ENCODE measurements around the gene CENPO. TPM values are rescaled to one million over a fixed set of nuclear protein-coding genes. Genes with fewer than 3 reads are reported as not detected.
"Not testable (repeated sequence)": the region's sequence is repeated elsewhere in the genome, so short reads cannot be mapped to it uniquely, and the experiment has no call there.

The CENPO gene
- total and polyA plus RNA-seq, 2 donors (not counting 3 experiments of a cell fraction or from before 2014, with no cell fraction given) = 26.8 to 45.3 TPM

GRCh38 chr2:24835411-24835810 lies 42.2 kb downstream of the CENPO start:
- H3K27me3 ChIP-seq (ENCODE audit: control insufficient read depth in 2 of 2, insufficient read depth in 2 of 2, low read length in 2 of 2); H2AFZ ChIP-seq (ENCODE audit: low read depth, low read length); H3K4me3 ChIP-seq (replicated peaks in 1 of 3; ENCODE audit: insufficient read depth in 1 of 3, low read depth in 1 of 3, low read length in 3 of 3); dilution Hi-C loops (cut with MboI; ENCODE audit: extremely low pct_ligation_motif_present, low sequenced_read_pairs); H3K9ac ChIP-seq (replicated peaks; ENCODE audit: extremely low read depth, insufficient read depth, low read length); H3K36me3 ChIP-seq (ENCODE audit: control insufficient read depth in 2 of 2, extremely low read depth in 1 of 2, insufficient read depth in 2 of 2, low read length in 2 of 2); DNase-seq (ENCODE audit: low read depth, low spot score); H3K4me1 ChIP-seq (ENCODE audit: control insufficient read depth, extremely low read depth, insufficient read depth, low read length); H3K79me2 ChIP-seq (ENCODE audit: control insufficient read depth, insufficient read depth, low read length); H3K9me3 ChIP-seq (replicated peaks; ENCODE audit: control insufficient read depth, insufficient read depth, low read length); H3K9me1 ChIP-seq (replicated peaks; ENCODE audit: control insufficient read depth, extremely low read depth, insufficient read depth, low read length); H3K4me2 ChIP-seq (ENCODE audit: insufficient read depth, low read length); intact Hi-C loops (cut with micrococcal nuclease); H3K27ac ChIP-seq (ENCODE audit: insufficient read depth, low read depth, low read length); BruUV-seq (replicated peaks); H4K20me1 ChIP-seq (replicated peaks; ENCODE audit: control insufficient read depth, extremely low read depth, insufficient read depth, low read length); FAIRE-seq: not testable (repeated sequence)
- ChIA-PET CTCF (interaction anchor here (1.0 to 1.1 kb wide), 2 partner anchors 8 to 42 kb away, joined by 3 read pairs; partner anchors contain the start of genes CENPO and PTRHD1), POLR2A (interaction anchor here (0.7 kb wide), 1 partner anchor 48 kb away, joined by 5 read pairs; no protein-coding TSS in a partner anchor)

- H3K79me2 ChIP-seq (ENCODE audit: control insufficient read depth, insufficient read depth, low read length) = no peaks in the 10 kb centered on the region
- no peak overlapping the region for H2AFZ ChIP-seq (ENCODE audit: low read depth, low read length)
- H3K36me3 ChIP-seq (ENCODE audit: control insufficient read depth in 2 of 2, extremely low read depth in 1 of 2, insufficient read depth in 2 of 2, low read length in 2 of 2) = peaks cover 0 to 3% of the 10 kb centered on the region in 2 experiments
- H3K4me1 ChIP-seq (ENCODE audit: control insufficient read depth, extremely low read depth, insufficient read depth, low read length) = no peaks in the 10 kb centered on the region
- no peak overlapping the region for H3K4me3 ChIP-seq (replicated peaks in 1 of 3; ENCODE audit: insufficient read depth in 1 of 3, low read depth in 1 of 3, low read length in 3 of 3)
- no peaks in the 10 kb centered on the region for H3K9me1 ChIP-seq (replicated peaks; ENCODE audit: control insufficient read depth, extremely low read depth, insufficient read depth, low read length)
- BruUV-seq (replicated peaks) = no TSS peak
- no peaks in the 10 kb centered on the region for H4K20me1 ChIP-seq (replicated peaks; ENCODE audit: control insufficient read depth, extremely low read depth, insufficient read depth, low read length)
- H3K27me3 ChIP-seq (ENCODE audit: control insufficient read depth in 2 of 2, insufficient read depth in 2 of 2, low read length in 2 of 2) = no peaks in the 10 kb centered on the region
- no peak overlapping the region for H3K27ac ChIP-seq (ENCODE audit: insufficient read depth, low read depth, low read length)
- no peak overlapping the region for H3K9ac ChIP-seq (replicated peaks; ENCODE audit: extremely low read depth, insufficient read depth, low read length)
- no peak for DNase-seq (ENCODE audit: low read depth, low spot score)
- TF ChIP-seq, protein P1, sequence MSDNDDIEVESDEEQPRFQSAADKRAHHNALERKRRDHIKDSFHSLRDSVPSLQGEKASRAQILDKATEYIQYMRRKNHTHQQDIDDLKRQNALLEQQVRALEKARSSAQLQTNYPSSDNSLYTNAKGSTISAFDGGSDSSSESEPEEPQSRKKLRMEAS (IDR thresholded peaks at IDR 0.05; ENCODE audit: insufficient read depth, insufficient read length) = no peak
- TF ChIP-seq POLR2A (IDR thresholded peaks at IDR 0.05; ENCODE audit: low read depth, low read length) (no peak), JUN (IDR thresholded peaks at IDR 0.05; ENCODE audit: borderline replicate concordance, insufficient read depth, insufficient read length, low read depth) (no peak), POLR2AphosphoS5 (IDR thresholded peaks at IDR 0.05; ENCODE audit: insufficient read depth, low read depth, low read length) (no peak), MYC (IDR thresholded peaks at IDR 0.05; ENCODE audit: low read depth, low read length) (no peak), FOS (IDR thresholded peaks at IDR 0.05; ENCODE audit: borderline replicate concordance, insufficient read depth, low read length) (no peak), GATA2 (IDR thresholded peaks at IDR 0.05; ENCODE audit: insufficient read depth, insufficient read length, low read depth, low read length) (no peak), EZH2 (IDR thresholded peaks at IDR 0.05; ENCODE audit: borderline replicate concordance, low read depth, low read length, severe bottlenecking) (no peak)
- TF ChIP-seq, protein P2, sequence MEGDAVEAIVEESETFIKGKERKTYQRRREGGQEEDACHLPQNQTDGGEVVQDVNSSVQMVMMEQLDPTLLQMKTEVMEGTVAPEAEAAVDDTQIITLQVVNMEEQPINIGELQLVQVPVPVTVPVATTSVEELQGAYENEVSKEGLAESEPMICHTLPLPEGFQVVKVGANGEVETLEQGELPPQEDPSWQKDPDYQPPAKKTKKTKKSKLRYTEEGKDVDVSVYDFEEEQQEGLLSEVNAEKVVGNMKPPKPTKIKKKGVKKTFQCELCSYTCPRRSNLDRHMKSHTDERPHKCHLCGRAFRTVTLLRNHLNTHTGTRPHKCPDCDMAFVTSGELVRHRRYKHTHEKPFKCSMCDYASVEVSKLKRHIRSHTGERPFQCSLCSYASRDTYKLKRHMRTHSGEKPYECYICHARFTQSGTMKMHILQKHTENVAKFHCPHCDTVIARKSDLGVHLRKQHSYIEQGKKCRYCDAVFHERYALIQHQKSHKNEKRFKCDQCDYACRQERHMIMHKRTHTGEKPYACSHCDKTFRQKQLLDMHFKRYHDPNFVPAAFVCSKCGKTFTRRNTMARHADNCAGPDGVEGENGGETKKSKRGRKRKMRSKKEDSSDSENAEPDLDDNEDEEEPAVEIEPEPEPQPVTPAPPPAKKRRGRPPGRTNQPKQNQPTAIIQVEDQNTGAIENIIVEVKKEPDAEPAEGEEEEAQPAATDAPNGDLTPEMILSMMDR (IDR thresholded peaks at IDR 0.05; ENCODE audit: extremely low read depth in 1 of 2, insufficient read depth in 1 of 2, low read depth in 1 of 2, low read length in 2 of 2) = no peak
- H3K9me3 ChIP-seq (replicated peaks; ENCODE audit: control insufficient read depth, insufficient read depth, low read length) = no peaks in the 10 kb centered on the region
- CTCF ChIA-PET = interaction anchor here (1.0 to 1.5 kb wide), 3 partner anchors 8 to 43 kb away, joined by 3 read pairs; partner anchors contain the start of genes CENPO and PTRHD1
- dilution Hi-C loops (cut with MboI; ENCODE audit: extremely low pct_ligation_motif_present, low sequenced_read_pairs) = no loop called here
- H3K4me2 ChIP-seq (ENCODE audit: insufficient read depth, low read length) = no peak overlapping the region
- POLR2A ChIA-PET = no interaction called here
- intact Hi-C loops (cut with micrococcal nuclease) = no loop called here
- FAIRE-seq = no peak
Observed at GRCh38 chr2:24836206-24836605, 43.0 kb downstream of the CENPO start.

All from endothelial cell of umbilical vein (primary cell).